Pancreas (tissue), 10 donors: ENCODE data around the gene COTL1. TPM values are rescaled to one million over a fixed set of nuclear protein-coding genes. Genes with fewer than 3 reads are reported as not detected.
A peak's percentile ranks its signal among the peaks of the same experiment; 100 is the strongest.
"Not testable (repeated sequence)": the region's sequence is repeated elsewhere in the genome, so short reads cannot be mapped to it uniquely, and the experiment has no call there.

ENCODE experiments used
- ATAC-seq, 4 donors: fragments of 200-7000 bp; cut with Tn5 transposase; one replicate each; pipeline versions ENCODE4 v1.8.0 to v1.9.1; 2020; ENCODE audit warnings: mild to moderate bottlenecking in 4 of 4, moderate library complexity in 4 of 4
- DNase-seq, 6 donors: peaks; one replicate each; pipeline ENCODE4 v3.0.0-alpha.2; 2020
- FAIRE-seq: peaks from 2 replicates; lab custom pipeline; 2012; peaks lifted over from hg19 to GRCh38; lab: Jason Lieb, UNC
- H3K27ac ChIP-seq, 4 donors: fragments of 200-600 bp; sonication (generic); 1 replicate in 3 of 4; 2 replicates in 1 of 4; pipeline versions ENCODE4 v1.5.0 to v1.8.0; 2020
- H3K27me3 ChIP-seq, 4 donors: fragments of 200-600 bp; one replicate each; pipeline ENCODE4 v1.8.0; 2021
- H3K36me3 ChIP-seq, 3 donors: fragments of 200-600 bp; sonication (generic) in 1 of 3; one replicate each; pipeline versions ENCODE4 v1.5.0 to v1.8.0; 2020 to 2021
- H3K4me1 ChIP-seq, 3 donors: fragments of 200-600 bp; one replicate each; pipeline ENCODE4 v1.8.0; 2021
- H3K4me3 ChIP-seq, 4 donors: fragments of 200-600 bp; sonication (generic) in 2 of 4; one replicate each; pipeline versions ENCODE4 v1.5.0 to v1.8.0; 2020 to 2021
- H3K9me3 ChIP-seq, 4 donors: fragments of 200-600 bp; one replicate each; pipeline ENCODE4 v1.8.0; 2021
- WGBS, 2 donors: extraction: QIAGEN DNeasy Blood & Tissue Kit; methylation state at CpG; one replicate each; pipeline ENCODE4 v1.1.7; 2013; 5-methylcytosine and 5-hydroxymethylcytosine counted together
- intact Hi-C, 3 donors: fragments of 100-400 bp; cut with DNase I; formaldehyde crosslinking; loops; one replicate each; pipeline versions ENCODE4 v1.11.1 to v1.14.2; 2022
- polyA plus RNA-seq, 2 donors: library from polyadenylated mRNA; stranded (reverse); fragments of 200-250 nt; gene quantifications; one replicate each; pipeline ENCODE4 v1.2.3, GENCODE V29; 2013
- total RNA-seq, 6 donors: library from RNA; stranded (reverse); fragmentation: NEBNext Ultra II Directional in 4 of 6; extraction: Animal tissue kit (Norgen Biotek cat#: 25700) in 4 of 6; gene quantifications; one replicate each; pipeline versions ENCODE4 v1.2.1 to v1.2.4, GENCODE V29; 2021 to 2023
- TF ChIP-seq, protein P1 (sequence below), 4 donors: fragments of 200-600 bp; sonication (generic) in 3 of 4; IDR thresholded peaks; one replicate each; pipeline versions ENCODE4 v1.5.0 to v1.8.0; 2021; ENCODE audit warnings: antibody characterized with exemption in 4 of 4
- donor health status: healthy with polysubstance abuse.
- donor health status: DM: no; HTN: no; CAD: no; lungs with moderate emphysema.
- donor health status: DM: no; HTN: no; CAD: no.
- donor health status: control.
- donor health status: control.
- donor health status: Bipolar disorder and iron deficiency.
- donor health status: DM: yes; HTN: yes; CAD: no.
- donor health status: DM: no; HTN: no; CAD: no.
- donor health status: DM: no; HTN: no; CAD: no.
- donor health status: DM: yes; HTN: yes; CAD: no.

Gene COTL1
- total and polyA plus RNA-seq, 8 donors: 6.8 to 44.3 (median 19.1) TPM

DNA sequence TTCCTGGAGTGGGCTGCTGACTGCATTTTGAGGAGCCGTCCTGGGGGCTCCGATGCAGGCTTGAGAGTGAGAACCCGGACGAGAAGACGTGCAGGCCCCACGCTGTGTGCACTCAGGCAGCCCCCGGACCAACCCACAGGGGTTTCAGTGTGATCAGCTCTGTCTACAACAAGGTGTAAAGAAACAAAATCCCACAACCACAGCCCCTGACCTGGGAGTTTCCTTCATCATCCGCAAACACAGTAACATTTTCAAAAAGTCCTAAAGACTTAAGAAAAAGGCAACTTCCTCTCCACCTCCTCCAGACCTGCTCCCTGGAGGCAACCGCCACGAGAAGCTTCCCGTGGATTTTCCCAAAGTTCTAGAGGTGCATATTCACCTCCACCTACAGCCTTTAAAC is 98.0 kb downstream of the COTL1 start:
- no peak for FAIRE-seq
- TF ChIP-seq, protein P1, sequence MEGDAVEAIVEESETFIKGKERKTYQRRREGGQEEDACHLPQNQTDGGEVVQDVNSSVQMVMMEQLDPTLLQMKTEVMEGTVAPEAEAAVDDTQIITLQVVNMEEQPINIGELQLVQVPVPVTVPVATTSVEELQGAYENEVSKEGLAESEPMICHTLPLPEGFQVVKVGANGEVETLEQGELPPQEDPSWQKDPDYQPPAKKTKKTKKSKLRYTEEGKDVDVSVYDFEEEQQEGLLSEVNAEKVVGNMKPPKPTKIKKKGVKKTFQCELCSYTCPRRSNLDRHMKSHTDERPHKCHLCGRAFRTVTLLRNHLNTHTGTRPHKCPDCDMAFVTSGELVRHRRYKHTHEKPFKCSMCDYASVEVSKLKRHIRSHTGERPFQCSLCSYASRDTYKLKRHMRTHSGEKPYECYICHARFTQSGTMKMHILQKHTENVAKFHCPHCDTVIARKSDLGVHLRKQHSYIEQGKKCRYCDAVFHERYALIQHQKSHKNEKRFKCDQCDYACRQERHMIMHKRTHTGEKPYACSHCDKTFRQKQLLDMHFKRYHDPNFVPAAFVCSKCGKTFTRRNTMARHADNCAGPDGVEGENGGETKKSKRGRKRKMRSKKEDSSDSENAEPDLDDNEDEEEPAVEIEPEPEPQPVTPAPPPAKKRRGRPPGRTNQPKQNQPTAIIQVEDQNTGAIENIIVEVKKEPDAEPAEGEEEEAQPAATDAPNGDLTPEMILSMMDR (IDR thresholded peaks at IDR 0.05): no peak
- Histone ChIP-seq H3K9me3 (no peaks in the 10 kb centered on the region), H3K4me3 (no peak overlapping the region), H3K36me3 (no peaks in the 10 kb centered on the region), H3K4me1 (no peaks in the 10 kb centered on the region), H3K27me3 (no peaks in the 10 kb centered on the region), H3K27ac (no peak overlapping the region)
- no peak for DNase-seq
- WGBS, 2 donors: 66 to 71% methylated on average over 11 of the region's 11 CpGs
- intact Hi-C loops: loop anchor here in 1 of 3 donors (10.0 kb wide), 1 partner anchor 205 kb away; no protein-coding TSS in a partner anchor
- no peak for ATAC-seq

- DNase-seq (no peak), ATAC-seq (peak in 3 of 4 donors; percentile 26 to 77 (median 56)), FAIRE-seq (no peak)
- no peak overlapping the region for H3K27ac ChIP-seq
- intact Hi-C loops: loop anchor here in 1 of 3 donors (10.0 kb wide), 1 partner anchor 206 kb away; no protein-coding TSS in a partner anchor
- no peaks in the 10 kb centered on the region for H3K9me3 ChIP-seq
- no peak overlapping the region for H3K4me3 ChIP-seq
- no peaks in the 10 kb centered on the region for H3K27me3 ChIP-seq
- H3K36me3 ChIP-seq: no peaks in the 10 kb centered on the region
- H3K4me1 ChIP-seq: no peaks in the 10 kb centered on the region
- WGBS, 2 donors: 77 to 85% methylated on average over 17 of the region's 17 CpGs
- TF ChIP-seq, protein P1 (IDR thresholded peaks at IDR 0.05): no peak
These were observed 99.0 kb downstream of the COTL1 start for GRCh38 chr16:84518804-84519341.

DNA sequence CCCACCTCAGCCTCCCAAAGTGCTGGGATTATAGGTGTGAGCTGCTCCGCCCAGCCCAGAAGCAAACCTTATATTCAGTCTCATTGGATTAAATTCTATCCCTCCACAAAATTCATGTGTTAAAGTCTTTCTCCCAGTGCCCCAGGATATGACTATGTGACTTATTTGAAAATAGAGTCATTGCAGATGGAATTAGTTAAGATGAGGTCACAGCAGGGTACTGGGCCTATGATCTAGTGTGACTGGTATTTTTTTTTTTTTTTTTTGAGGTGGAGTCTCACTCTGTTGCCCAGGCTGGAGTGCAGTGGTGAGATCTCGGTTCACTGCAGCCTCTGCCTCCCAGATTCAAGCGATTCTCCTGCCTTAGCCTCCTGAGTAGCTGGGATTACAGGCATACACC is 99.7 kb downstream of the COTL1 start:
- not testable (repeated sequence) for H3K36me3 ChIP-seq, DNase-seq, H3K4me3 ChIP-seq, ATAC-seq, H3K4me1 ChIP-seq, H3K27me3 ChIP-seq, H3K27ac ChIP-seq, H3K9me3 ChIP-seq, FAIRE-seq
- intact Hi-C loops: loop anchor here in 1 of 3 donors (10.0 kb wide), 1 partner anchor 207 kb away; no protein-coding TSS in a partner anchor
- WGBS, 2 donors: 88 to 94% methylated on average over 3 of the region's 3 CpGs

DNA sequence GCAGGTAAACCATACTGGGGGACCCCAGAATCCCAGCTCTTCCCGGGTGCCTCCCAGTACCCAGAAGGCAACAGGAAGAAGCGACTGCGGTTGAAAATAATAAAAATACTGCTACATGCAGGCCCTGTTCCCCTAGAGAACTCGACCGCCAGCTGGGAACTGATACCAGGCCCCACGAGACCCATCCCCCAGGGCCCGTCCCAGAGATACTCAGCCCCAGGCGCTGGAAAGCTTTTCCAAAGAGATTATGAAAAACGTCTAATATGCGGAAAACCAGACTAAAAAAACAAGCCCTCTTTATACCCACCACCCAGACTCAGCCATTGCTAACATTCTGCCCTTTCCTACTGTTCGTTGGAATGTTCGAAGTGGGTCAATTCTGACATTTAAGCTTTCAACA is 100.5 kb downstream of the COTL1 start:
- H3K27ac ChIP-seq: no peak overlapping the region
- no peak overlapping the region for H3K4me3 ChIP-seq
- H3K27me3 ChIP-seq: no peaks in the 10 kb centered on the region
- TF ChIP-seq, protein P1 (IDR thresholded peaks at IDR 0.05): no peak
- no peaks in the 10 kb centered on the region for H3K9me3 ChIP-seq
- no peak for ATAC-seq
- DNase-seq: no peak
- no peak for FAIRE-seq
- H3K4me1 ChIP-seq: no peaks in the 10 kb centered on the region
- WGBS, 2 donors: 79 to 86% methylated on average over 12 of the region's 12 CpGs
- intact Hi-C loops: loop anchor here in 1 of 3 donors (10.0 kb wide), 1 partner anchor 207 kb away; no protein-coding TSS in a partner anchor
- H3K36me3 ChIP-seq: no peaks in the 10 kb centered on the region

Other genes starting within 250 kb of the COTL1 start
- 1 to 10 TPM in 3 of 6 donors, under 1 TPM in 3; 0.47 to 6.3 (median 1.8) TPM for gene ATP2C2, start 249.5 kb downstream of the COTL1 start, total RNA-seq
- 1 to 10 TPM; 1.7 to 2.8 TPM for gene ATP2C2, start 249.5 kb downstream of the COTL1 start, polyA plus RNA-seq
- 10 to 100 TPM in 1 of 6 donors, 1 to 10 TPM in 5; 3.4 to 10.5 (median 5.6) TPM for gene MEAK7, start 113.4 kb downstream of the COTL1 start, total RNA-seq
- 1 to 10 TPM; 2.1 to 3.4 TPM for gene MEAK7, start 113.4 kb downstream of the COTL1 start, polyA plus RNA-seq
- gene KLHL36, start 30.4 kb upstream of the COTL1 start, total RNA-seq: 10 to 100 TPM; 24.6 to 41.5 (median 27.4) TPM
- 10 to 100 TPM; 18.1 to 18.7 TPM for gene KLHL36, start 30.4 kb upstream of the COTL1 start, polyA plus RNA-seq
- gene USP10, start 81.9 kb upstream of the COTL1 start, total RNA-seq: 10 to 100 TPM; 22.8 to 40.6 (median 31.5) TPM
- 10 to 100 TPM; 11.4 to 18.2 TPM for gene USP10, start 81.9 kb upstream of the COTL1 start, polyA plus RNA-seq
- gene CRISPLD2, start 201.9 kb upstream of the COTL1 start, total RNA-seq: 10 to 100 TPM in 4 of 6 donors, 1 to 10 TPM in 2; 4.1 to 40.2 (median 18.2) TPM
- gene CRISPLD2, start 201.9 kb upstream of the COTL1 start, polyA plus RNA-seq: 10 to 100 TPM in 1 of 2 donors, 1 to 10 TPM in 1; 6.7 to 11.5 TPM